SJSA1 (cell line): ENCODE data around the gene CHSY1. TPM values are rescaled to one million over a fixed set of nuclear protein-coding genes. Genes with fewer than 3 reads are reported as not detected.

ENCODE experiments used
- DNase-seq, 2 experiments: peaks; one replicate each; pipeline ENCODE4 v3.0.0-alpha.2; 2015 to 2020; ENCODE audit warnings: low spot score in 2 of 2, low read depth in 1 of 2
- H3K27ac ChIP-seq: fragments of 250-450 bp; sonication (Bioruptor Pico); 2 replicates; pipeline ENCODE4 v1.5.1; 2020; ENCODE audit warnings: mild to moderate bottlenecking, moderate library complexity
- H3K27me3 ChIP-seq: fragments of 250-450 bp; sonication (Bioruptor Pico); replicated peaks from 2 replicates; pipeline ENCODE4 v1.5.1; 2020; ENCODE audit warnings: mild to moderate bottlenecking, moderate library complexity
- H3K36me3 ChIP-seq: fragments of 250-450 bp; sonication (Bioruptor Pico); 2 replicates; pipeline ENCODE4 v1.5.1; 2020; ENCODE audit warnings: mild to moderate bottlenecking
- H3K4me1 ChIP-seq: fragments of 250-450 bp; sonication (Bioruptor Pico); replicated peaks from 2 replicates; pipeline ENCODE4 v1.6.1; 2021; ENCODE audit warnings: mild to moderate bottlenecking
- H3K4me3 ChIP-seq: fragments of 250-450 bp; sonication (Bioruptor Pico); 2 replicates; pipeline ENCODE4 v1.5.1; 2020; ENCODE audit warnings: mild to moderate bottlenecking
- H3K9me3 ChIP-seq: fragments of 250-450 bp; sonication (Bioruptor Pico); replicated peaks from 2 replicates; pipeline ENCODE4 v1.5.1; 2020; ENCODE audit warnings: mild to moderate bottlenecking
- total RNA-seq: library from RNA; depleted of rRNA; stranded (reverse); fragments of >200 nt; shearing (Covaris generic); gene quantifications from 2 replicates; pipeline ENCODE4 v1.2.3, GENCODE V29; 2014

CHSY1 gene
- total RNA-seq, 1 experiment from 2014 or later, result 62.8 TPM

GRCh38 chr15:101156509-101157159 is 95.2 kb downstream of the CHSY1 start:
- peak; percentile 28 to 65 for DNase-seq
- Histone ChIP-seq H3K4me1 (peaks cover 46% of the 10 kb centered on the region), H3K36me3 (no peaks in the 10 kb centered on the region), H3K27me3 (no peaks in the 10 kb centered on the region), H3K4me3 (no peak overlapping the region), H3K27ac (no peak overlapping the region), H3K9me3 (no peaks in the 10 kb centered on the region)

GRCh38 chr15:101156061-101156460 is 95.8 kb downstream of the CHSY1 start:
- Histone ChIP-seq H3K27me3 (no peaks in the 10 kb centered on the region), H3K9me3 (no peaks in the 10 kb centered on the region), H3K4me1 (peaks cover 51% of the 10 kb centered on the region), H3K27ac (no peak overlapping the region), H3K4me3 (no peak overlapping the region), H3K36me3 (no peaks in the 10 kb centered on the region)
- DNase-seq, result no peak

DNA sequence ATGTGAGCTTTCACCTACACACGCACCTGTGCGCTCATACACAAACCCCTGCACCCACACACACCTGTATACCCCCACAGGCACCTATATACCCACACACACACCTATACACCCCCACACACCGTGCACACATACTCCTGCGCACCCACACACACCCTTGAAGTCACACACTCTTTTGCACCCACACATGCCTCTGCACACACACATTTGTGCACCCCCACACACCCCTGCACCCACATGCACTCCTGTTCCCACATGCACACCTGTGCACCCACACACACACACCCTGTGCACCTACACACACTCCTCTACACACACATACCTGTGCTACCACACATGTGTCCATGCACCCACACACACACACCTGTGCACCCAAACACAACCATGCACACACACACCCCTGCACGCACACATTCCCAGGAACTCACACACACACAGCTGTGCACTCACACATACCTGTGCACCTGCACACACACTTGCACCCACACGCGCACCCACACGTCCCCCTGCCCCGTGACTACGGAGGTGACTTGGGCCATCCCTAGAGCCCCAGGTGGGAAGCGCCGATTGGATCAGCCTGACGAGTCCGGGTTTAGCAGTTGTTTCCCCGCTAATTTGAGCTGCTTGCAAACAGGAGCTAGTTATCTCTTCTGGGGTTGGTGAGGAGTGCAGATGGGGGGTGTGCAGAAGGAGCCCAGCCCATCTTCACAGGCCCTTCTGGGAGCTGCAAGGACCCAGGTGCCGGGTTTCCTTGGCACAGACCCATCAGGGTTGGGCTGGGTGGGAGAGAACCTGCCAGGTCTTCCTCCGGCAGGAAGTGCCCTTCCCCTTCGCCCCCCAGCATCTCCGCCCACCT is 97.8 kb downstream of the CHSY1 start:
- Histone ChIP-seq H3K4me3 (no peak overlapping the region), H3K27ac (no peak overlapping the region), H3K27me3 (no peaks in the 10 kb centered on the region), H3K9me3 (no peaks in the 10 kb centered on the region), H3K36me3 (no peaks in the 10 kb centered on the region), H3K4me1 (peaks cover 30% of the 10 kb centered on the region)
- DNase-seq, result no peak

- H3K4me1 ChIP-seq, result peaks cover 29% of the 10 kb centered on the region
- DNase-seq, result no peak
- no peaks in the 10 kb centered on the region for H3K36me3 ChIP-seq
- H3K4me3 ChIP-seq, result no peak overlapping the region
- no peaks in the 10 kb centered on the region for H3K9me3 ChIP-seq
- no peaks in the 10 kb centered on the region for H3K27me3 ChIP-seq
- H3K27ac ChIP-seq, result no peak overlapping the region
These were observed 98.9 kb downstream of the CHSY1 start for GRCh38 chr15:101152914-101153313.

GRCh38 chr15:101151288-101151687 is 100.6 kb downstream of the CHSY1 start:
- Histone ChIP-seq H3K4me3 (no peak overlapping the region), H3K27ac (no peak overlapping the region), H3K36me3 (no peaks in the 10 kb centered on the region), H3K9me3 (no peaks in the 10 kb centered on the region), H3K4me1 (peaks cover 15% of the 10 kb centered on the region), H3K27me3 (no peaks in the 10 kb centered on the region)
- DNase-seq, result no peak

GRCh38 chr15:101150723-101151040 is 101.2 kb downstream of the CHSY1 start:
- no peak for DNase-seq
- Histone ChIP-seq H3K4me1 (peaks cover 19% of the 10 kb centered on the region), H3K27ac (no peak overlapping the region), H3K9me3 (peaks cover 2% of the 10 kb centered on the region; the same call in 1 of the 2 replicates), H3K36me3 (no peaks in the 10 kb centered on the region), H3K27me3 (no peaks in the 10 kb centered on the region), H3K4me3 (no peak overlapping the region)

DNA sequence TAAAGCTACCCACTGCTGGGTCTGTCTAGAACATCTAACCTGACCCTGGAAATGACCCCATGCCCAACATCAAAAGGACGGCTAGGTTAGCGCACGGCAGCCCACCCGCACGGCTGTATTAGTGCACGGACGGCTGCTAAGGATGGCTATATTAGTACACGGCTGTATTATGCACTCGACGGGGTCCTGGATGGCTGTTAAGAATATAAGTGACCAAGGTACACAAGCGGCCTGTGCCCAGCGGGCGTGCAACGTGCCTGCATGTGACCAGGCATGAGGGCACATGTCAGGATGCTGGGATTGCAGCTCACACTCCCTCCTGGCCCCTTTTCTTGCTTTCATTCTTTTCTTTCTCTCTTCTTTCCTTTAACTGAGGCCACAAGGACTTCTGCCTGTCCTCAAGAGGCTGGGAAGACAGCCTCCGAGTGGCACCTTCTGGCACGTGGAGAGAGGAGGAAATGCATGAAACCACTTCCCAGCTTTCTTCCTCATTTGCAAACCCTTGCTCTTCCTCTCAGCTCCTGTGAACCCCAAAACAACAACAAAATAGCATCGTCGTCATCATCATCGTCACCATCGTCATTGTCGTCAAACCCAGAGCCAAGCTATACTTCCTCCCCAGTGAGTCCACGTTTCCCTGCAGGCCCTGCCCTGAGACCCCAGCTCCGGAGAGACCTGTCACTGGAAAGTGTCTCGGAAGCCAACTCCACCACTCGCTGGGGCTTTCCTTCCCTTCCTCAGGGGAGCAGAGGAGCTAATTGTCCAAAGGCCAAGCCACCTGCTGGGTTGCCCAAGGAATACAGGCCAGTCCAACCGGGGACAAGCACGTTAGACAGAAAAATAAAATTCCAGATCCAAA is 101.8 kb downstream of the CHSY1 start:
- Histone ChIP-seq H3K9me3 (peaks cover 4% of the 10 kb centered on the region; the same call in 1 of the 2 replicates), H3K36me3 (no peaks in the 10 kb centered on the region), H3K4me3 (no peak overlapping the region), H3K27ac (no peak overlapping the region), H3K27me3 (no peaks in the 10 kb centered on the region), H3K4me1 (peaks cover 25% of the 10 kb centered on the region)
- DNase-seq, result no peak

DNA sequence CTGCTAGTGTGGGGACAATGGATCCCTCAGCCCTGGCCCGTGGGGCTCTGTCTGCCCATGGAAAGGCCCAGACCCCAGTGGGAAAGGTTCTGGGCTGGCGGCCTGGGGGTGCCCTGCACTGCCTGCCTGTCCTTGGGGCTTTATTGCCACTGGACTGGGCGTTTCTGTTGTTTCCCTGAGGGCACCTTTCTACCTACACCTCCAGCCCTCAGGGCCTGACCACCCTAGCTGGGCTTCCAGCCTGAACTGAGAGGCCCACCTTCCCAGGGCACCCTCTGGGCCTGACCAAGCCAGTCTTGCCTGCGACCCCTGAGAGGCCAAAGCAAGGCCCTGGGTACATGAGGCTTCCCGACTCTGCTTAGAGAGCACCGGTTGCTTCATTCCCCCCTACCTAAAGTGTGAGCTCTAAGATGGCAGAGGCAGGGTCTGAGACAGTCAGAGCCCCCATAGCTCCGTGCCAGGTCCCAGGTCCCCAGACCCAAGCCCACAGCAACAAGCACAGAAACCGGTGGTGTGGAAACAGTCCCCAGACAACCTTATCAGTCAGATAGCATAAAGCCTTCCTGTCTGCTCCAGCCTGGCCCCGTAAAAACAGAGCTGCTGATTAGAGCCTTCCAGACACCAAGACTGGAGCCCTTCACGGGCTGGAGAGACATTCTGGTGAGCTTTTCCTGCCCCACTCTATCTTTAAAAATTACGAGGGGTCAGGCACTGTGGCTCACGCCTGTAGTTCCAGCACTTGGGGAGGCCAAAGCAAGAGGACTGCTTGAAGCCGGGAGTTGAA is 102.8 kb downstream of the CHSY1 start:
- Histone ChIP-seq H3K9me3 (peaks cover 4% of the 10 kb centered on the region; the same call in 1 of the 2 replicates), H3K36me3 (no peaks in the 10 kb centered on the region), H3K4me3 (no peak overlapping the region), H3K27ac (no peak overlapping the region), H3K4me1 (peaks cover 27% of the 10 kb centered on the region), H3K27me3 (no peaks in the 10 kb centered on the region)
- no peak for DNase-seq

- H3K4me3 ChIP-seq, result no peak overlapping the region
- H3K27ac ChIP-seq, result no peak overlapping the region
- H3K9me3 ChIP-seq, result peaks cover 4% of the 10 kb centered on the region; the same call in 1 of the 2 replicates
- H3K27me3 ChIP-seq, result no peaks in the 10 kb centered on the region
- H3K36me3 ChIP-seq, result no peaks in the 10 kb centered on the region
- no peak for DNase-seq
- H3K4me1 ChIP-seq, result peaks cover 27% of the 10 kb centered on the region
These were observed 103.5 kb downstream of the CHSY1 start for GRCh38 chr15:101148166-101148880.

- peaks cover 4% of the 10 kb centered on the region; the same call in 1 of the 2 replicates for H3K9me3 ChIP-seq
- no peak overlapping the region for H3K4me3 ChIP-seq
- no peaks in the 10 kb centered on the region for H3K27me3 ChIP-seq
- H3K4me1 ChIP-seq, result peaks cover 27% of the 10 kb centered on the region
- no peak for DNase-seq
- no peak overlapping the region for H3K27ac ChIP-seq
- H3K36me3 ChIP-seq, result no peaks in the 10 kb centered on the region
These were observed 104.7 kb downstream of the CHSY1 start for GRCh38 chr15:101147181-101147580.

DNA sequence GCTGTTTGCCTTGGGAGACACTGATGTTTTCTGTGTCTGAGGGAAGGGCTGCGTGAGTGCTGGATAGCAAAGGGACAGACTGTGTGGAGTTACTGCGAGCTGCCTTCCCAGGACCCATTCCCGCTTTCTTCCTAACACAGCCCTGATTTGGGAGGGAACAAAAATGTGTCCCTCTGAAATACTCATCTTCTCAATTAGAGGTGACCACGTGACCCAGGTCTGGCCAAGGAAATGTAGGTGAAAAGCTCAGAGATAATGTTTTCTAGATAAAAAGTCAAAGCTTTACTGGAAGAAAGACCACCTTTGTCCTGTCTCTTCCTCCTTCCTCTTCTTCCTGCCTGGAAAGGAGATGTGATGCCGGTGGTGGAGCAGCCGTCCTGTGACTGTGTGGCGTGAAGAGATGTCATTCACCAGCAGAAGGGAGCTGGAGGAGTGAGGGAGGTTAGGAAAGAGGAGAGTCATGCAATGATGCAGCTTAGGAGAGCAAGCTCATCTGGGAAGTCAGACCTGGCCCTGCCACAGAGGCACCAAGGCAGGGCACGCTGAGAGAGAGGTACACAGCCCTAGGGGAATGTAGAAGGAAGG is 105.6 kb downstream of the CHSY1 start:
- no peak overlapping the region for H3K4me3 ChIP-seq
- H3K27me3 ChIP-seq, result no peaks in the 10 kb centered on the region
- H3K36me3 ChIP-seq, result no peaks in the 10 kb centered on the region
- peaks cover 4% of the 10 kb centered on the region; the same call in 1 of the 2 replicates for H3K9me3 ChIP-seq
- no peak overlapping the region for H3K27ac ChIP-seq
- DNase-seq, result no peak
- peaks cover 23% of the 10 kb centered on the region for H3K4me1 ChIP-seq

DNA sequence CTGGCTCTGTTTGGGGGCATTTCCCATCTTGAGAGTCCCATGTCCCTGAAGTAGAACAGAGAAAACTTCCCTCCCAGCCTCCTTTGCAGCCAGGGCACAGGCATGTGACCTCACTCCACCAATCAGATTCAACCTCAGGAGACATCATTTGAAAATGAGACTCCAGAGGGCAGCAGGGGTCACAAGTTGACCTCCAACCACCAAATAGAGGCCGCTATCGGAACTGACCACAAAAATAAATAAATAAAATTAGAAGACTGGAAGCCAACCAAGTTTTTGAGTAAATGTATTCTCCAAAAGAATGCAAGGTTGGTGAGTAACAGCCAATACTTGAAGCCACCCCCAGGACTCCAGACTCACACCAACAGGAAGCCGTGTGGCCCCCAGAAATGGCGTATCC is 106.5 kb downstream of the CHSY1 start:
- peak in 1 of 2 experiments; percentile 49 for DNase-seq
- H3K27ac ChIP-seq, result no peak overlapping the region
- H3K9me3 ChIP-seq, result peaks cover 4% of the 10 kb centered on the region; the same call in 1 of the 2 replicates
- H3K4me3 ChIP-seq, result no peak overlapping the region
- H3K27me3 ChIP-seq, result no peaks in the 10 kb centered on the region
- H3K36me3 ChIP-seq, result no peaks in the 10 kb centered on the region
- peaks cover 26% of the 10 kb centered on the region for H3K4me1 ChIP-seq
